PC-3 (cell line): ENCODE data around the gene C1QTNF4. TPM values are rescaled to one million over a fixed set of nuclear protein-coding genes. Genes with fewer than 3 reads are reported as not detected.

Experiments used
- ATAC-seq: fragments of 200-7000 bp; cut with Tn5 transposase; 2 replicates; pipeline ENCODE4 v1.9.1; 2020; ENCODE audit warnings: mild to moderate bottlenecking, moderate library complexity
- BruUV-seq: library from RNA; stranded (reverse); fragments of 400-500 nt; replicated peaks from 2 replicates; lab custom pipeline; 2021; lab: Mats Ljungman, UMichigan
- CTCF ChIA-PET: fragments of 300-600 bp; sonication (Branson Sonifier 250); formaldehyde crosslinking; loops from one replicate; lab custom pipeline; 2022; ENCODE audit warnings: antibody characterized with exemption; lab: Charles Lee
- POLR2A ChIA-PET: fragments of 300-600 bp; sonication (Branson Sonifier 250); formaldehyde crosslinking; loops from one replicate; lab custom pipeline; 2022; ENCODE audit warnings: antibody characterized with exemption; ENCODE audit not compliant: unreplicated experiment; lab: Charles Lee
- DNase-seq: peaks from one replicate; pipeline ENCODE4 v3.0.0-alpha.2; 2015
- H2AFZ ChIP-seq: fragments of 300-600 bp; sonication (generic); 2 replicates; pipeline ENCODE4 v1.6.0; 2016; ENCODE audit warnings: antibody characterized with exemption, low read length
- H3F3A ChIP-seq: fragments of 300-600 bp; sonication (generic); one replicate; pipeline ENCODE4 v1.6.0; 2017; ENCODE audit warnings: antibody characterized with exemption, low read length, control low read depth, mild to moderate bottlenecking; ENCODE audit not compliant: unreplicated experiment
- H3K27ac ChIP-seq: fragments of 300-600 bp; sonication (generic); 2 replicates; pipeline ENCODE4 v1.5.1; 2016; ENCODE audit warnings: mild to moderate bottlenecking, low read length
- H3K27me3 ChIP-seq: fragments of 300-600 bp; sonication (generic); 2 replicates; pipeline ENCODE4 v1.6.1; 2016; ENCODE audit warnings: low read length, mixed read lengths
- H3K36me3 ChIP-seq: fragments of 300-600 bp; sonication (generic); 2 replicates; pipeline ENCODE4 v1.6.1; 2016; ENCODE audit warnings: low read depth, mixed run types, low read length, mixed read lengths
- H3K4me1 ChIP-seq: fragments of 300-600 bp; sonication (generic); 2 replicates; pipeline ENCODE4 v1.5.1; 2016; ENCODE audit warnings: low read length; ENCODE audit not compliant: insufficient read depth
- H3K4me2 ChIP-seq: fragments of 300-600 bp; sonication (generic); 2 replicates; pipeline ENCODE4 v1.6.0; 2016; ENCODE audit warnings: low read length
- H3K4me3 ChIP-seq: fragments of 300-600 bp; sonication (generic); 2 replicates; pipeline ENCODE4 v1.5.1; 2016; ENCODE audit warnings: mild to moderate bottlenecking, low read length, mixed read lengths
- H3K79me2 ChIP-seq: fragments of 300-600 bp; sonication (generic); 2 replicates; pipeline ENCODE4 v1.6.1; 2017; ENCODE audit warnings: low read length, mixed read lengths
- H3K9ac ChIP-seq: fragments of 300-600 bp; sonication (generic); 2 replicates; pipeline ENCODE4 v1.6.0; 2016; ENCODE audit warnings: mild to moderate bottlenecking, low read length
- H3K9me2 ChIP-seq: fragments of 300-600 bp; sonication (generic); replicated peaks from 2 replicates; pipeline ENCODE4 v1.6.1; 2016; ENCODE audit warnings: mixed run types, low read length, mixed read lengths
- H3K9me3 ChIP-seq: fragments of 300-600 bp; sonication (generic); 2 replicates; pipeline ENCODE4 v1.6.1; 2016; ENCODE audit warnings: low read length, mixed read lengths
- H4K20me1 ChIP-seq: fragments of 300-600 bp; sonication (generic); 2 replicates; pipeline ENCODE4 v1.6.1; 2016; ENCODE audit warnings: low read length, mixed read lengths
- CTCF ChIP-seq: fragments of 300-600 bp; sonication (generic); conservative IDR thresholded peaks from 2 replicates; pipeline ENCODE4 v1.5.1; 2017; ENCODE audit warnings: antibody characterized with exemption, low read depth, mild to moderate bottlenecking, low read length
- EZH2 ChIP-seq: fragments of 300-600 bp; sonication (generic); IDR thresholded peaks from one replicate; pipeline ENCODE4 v1.6.1; 2017; ENCODE audit warnings: antibody characterized with exemption, mild to moderate bottlenecking, low read length; ENCODE audit not compliant: unreplicated experiment
- EZH2phosphoT487 ChIP-seq: fragments of 300-600 bp; sonication (generic); IDR thresholded peaks from 2 replicates; pipeline ENCODE4 v1.6.1; 2018; ENCODE audit warnings: mild to moderate bottlenecking, antibody characterized with exemption, low read length, borderline replicate concordance
- intact Hi-C: fragments of 100-400 bp; cut with micrococcal nuclease; formaldehyde crosslinking; loops from 2 replicates; pipeline ENCODE4 v1.9.0; 2023
- total RNA-seq: library from RNA; depleted of rRNA; stranded (reverse); fragments of >200 nt; gene quantifications from 2 replicates; pipeline ENCODE4 v1.2.3, GENCODE V29; 2014

C1QTNF4 gene
- total RNA-seq, 1 experiment from 2014 or later: not detected

- H3K9me2 ChIP-seq: no peaks in the 10 kb centered on the region
- no peak overlapping the region for H3K4me2 ChIP-seq
- H3K9me3 ChIP-seq: no peaks in the 10 kb centered on the region
- no peaks in the 10 kb centered on the region for H3F3A ChIP-seq
- no peak overlapping the region for H2AFZ ChIP-seq
- CTCF ChIA-PET: no interaction called here
- H4K20me1 ChIP-seq: no peaks in the 10 kb centered on the region
- H3K27me3 ChIP-seq: no peaks in the 10 kb centered on the region
- no peak for TF ChIP-seq EZH2phosphoT487
- TF ChIP-seq CTCF: no peak
- no peak for TF ChIP-seq EZH2
- H3K79me2 ChIP-seq: no peaks in the 10 kb centered on the region
- H3K4me3 ChIP-seq: no peak overlapping the region
- no peaks in the 10 kb centered on the region for H3K36me3 ChIP-seq
- H3K9ac ChIP-seq: no peak overlapping the region
- H3K4me1 ChIP-seq: no peaks in the 10 kb centered on the region
- no peak overlapping the region for H3K27ac ChIP-seq
- ATAC-seq (no peak), DNase-seq (no peak)
- intact Hi-C loops: no loop called here
- BruUV-seq: no TSS peak
- POLR2A ChIA-PET: no interaction called here
Observed at GRCh38 chr11:47611348-47611794, 17.2 kb upstream of the C1QTNF4 start.

GRCh38 chr11:47609675-47610074, 15.5 kb upstream of the C1QTNF4 start:
- Histone ChIP-seq H3K9me2 (no peaks in the 10 kb centered on the region), H3K27ac (no peak overlapping the region), H2AFZ (no peak overlapping the region), H3K9ac (no peak overlapping the region), H4K20me1 (no peaks in the 10 kb centered on the region), H3F3A (no peaks in the 10 kb centered on the region), H3K4me2 (no peak overlapping the region), H3K4me3 (no peak overlapping the region), H3K36me3 (no peaks in the 10 kb centered on the region), H3K9me3 (no peaks in the 10 kb centered on the region), H3K27me3 (no peaks in the 10 kb centered on the region), H3K4me1 (no peaks in the 10 kb centered on the region), H3K79me2 (no peaks in the 10 kb centered on the region)
- CTCF ChIA-PET: no interaction called here
- TF ChIP-seq EZH2phosphoT487 (no peak), EZH2 (no peak), CTCF (no peak)
- ATAC-seq (no peak), DNase-seq (no peak)
- no TSS peak for BruUV-seq
- intact Hi-C loops: no loop called here
- POLR2A ChIA-PET: no interaction called here

GRCh38 chr11:47607380-47607779, 13.2 kb upstream of the C1QTNF4 start:
- no peak overlapping the region for H2AFZ ChIP-seq
- DNase-seq (no peak), ATAC-seq (no peak)
- no peak overlapping the region for H3K9ac ChIP-seq
- CTCF ChIA-PET: no interaction called here
- H3K9me2 ChIP-seq: no peaks in the 10 kb centered on the region
- H3K79me2 ChIP-seq: no peaks in the 10 kb centered on the region
- no peaks in the 10 kb centered on the region for H3K27me3 ChIP-seq
- BruUV-seq: no TSS peak
- H3K9me3 ChIP-seq: no peaks in the 10 kb centered on the region
- no peaks in the 10 kb centered on the region for H3K4me1 ChIP-seq
- H3K4me3 ChIP-seq: no peak overlapping the region
- H3F3A ChIP-seq: no peaks in the 10 kb centered on the region
- no peak overlapping the region for H3K27ac ChIP-seq
- H3K36me3 ChIP-seq: no peaks in the 10 kb centered on the region
- POLR2A ChIA-PET: no interaction called here
- H4K20me1 ChIP-seq: no peaks in the 10 kb centered on the region
- TF ChIP-seq EZH2: no peak
- no peak for TF ChIP-seq EZH2phosphoT487
- no peak for TF ChIP-seq CTCF
- no peak overlapping the region for H3K4me2 ChIP-seq
- intact Hi-C loops: no loop called here
